Dedifferentiated amniotic fluid mesenchymal stem cell (primary cell): ENCODE measurements around the gene TTYH3.
A peak's percentile ranks its signal among the peaks of the same experiment; 100 is the strongest.

Source experiments
- DNase-seq: peaks from one replicate; pipeline ENCODE4 v3.0.0-alpha.2; 2016; ENCODE audit errors: extremely low spot score

The TTYH3 gene

DNA sequence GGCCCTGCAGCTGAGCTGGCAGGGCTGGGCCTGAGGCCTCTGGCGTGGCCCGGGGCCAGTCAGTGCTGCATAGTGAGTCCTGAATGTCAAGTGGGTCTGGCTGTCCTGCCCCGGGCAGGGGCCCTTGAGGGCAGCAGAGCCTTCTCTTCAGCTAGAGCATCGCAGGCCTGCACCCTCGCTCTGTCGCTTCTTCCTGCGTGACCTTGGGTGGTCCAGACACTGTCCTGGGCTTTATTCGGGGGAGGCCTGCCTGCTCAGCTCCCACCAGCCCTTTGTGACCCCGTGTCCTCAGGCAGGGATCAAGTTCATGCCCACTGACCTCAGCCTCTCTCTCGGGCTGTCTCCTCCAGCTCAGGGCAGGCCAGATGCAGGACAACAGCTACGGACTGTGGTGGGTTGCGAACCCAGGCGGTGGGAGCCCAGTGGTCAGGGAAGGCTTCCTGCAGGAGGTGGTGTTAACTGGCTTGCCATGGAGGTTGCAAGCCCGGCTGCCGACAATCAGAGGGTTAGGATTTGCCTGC is 3.4 kb downstream of the TTYH3 start:
- DNase-seq = no peak

DNA sequence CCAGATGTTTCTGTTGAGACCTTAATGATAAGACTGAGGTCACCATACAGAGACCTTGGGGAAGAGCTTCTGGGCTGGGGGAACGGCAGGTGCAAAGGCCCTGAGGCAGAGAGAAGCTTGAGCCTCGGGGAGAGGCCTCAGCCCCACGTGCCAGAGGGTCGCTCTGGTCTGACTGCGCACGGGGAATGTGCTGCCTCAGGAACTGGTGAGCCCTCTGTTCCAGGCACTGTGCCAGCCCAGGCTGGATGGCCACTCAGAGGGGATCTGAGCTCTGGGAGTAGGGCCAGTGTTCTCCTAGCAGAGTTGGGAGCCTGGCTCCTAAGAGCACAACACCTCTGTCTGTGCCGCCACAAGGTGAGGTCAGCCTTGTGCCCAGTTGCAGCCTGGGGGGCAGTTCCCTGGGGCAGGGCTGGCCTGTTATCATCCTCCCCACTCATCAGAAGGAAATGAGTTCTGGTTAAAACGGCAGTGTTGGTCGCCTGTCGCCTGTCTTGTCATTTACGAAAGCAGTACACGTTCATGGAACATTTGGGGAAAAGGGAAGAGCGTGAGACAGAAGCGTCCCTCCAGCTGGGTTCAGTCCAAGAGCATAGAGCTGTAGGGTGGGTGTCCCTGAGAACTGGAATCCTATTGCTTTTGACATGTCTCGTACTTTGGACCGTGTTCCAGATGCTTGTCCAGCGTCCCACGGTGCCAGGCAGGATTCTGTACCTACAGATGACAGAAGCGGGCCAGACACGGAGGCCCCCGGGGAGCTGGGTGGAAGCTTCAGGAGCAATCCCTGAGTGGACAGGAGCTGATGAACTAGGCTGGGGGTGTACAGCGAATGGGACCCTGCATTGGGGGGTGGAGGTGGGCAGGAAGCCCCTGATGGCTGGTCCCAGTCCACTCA is 4.3 kb downstream of the TTYH3 start:
- no peak for DNase-seq

DNA sequence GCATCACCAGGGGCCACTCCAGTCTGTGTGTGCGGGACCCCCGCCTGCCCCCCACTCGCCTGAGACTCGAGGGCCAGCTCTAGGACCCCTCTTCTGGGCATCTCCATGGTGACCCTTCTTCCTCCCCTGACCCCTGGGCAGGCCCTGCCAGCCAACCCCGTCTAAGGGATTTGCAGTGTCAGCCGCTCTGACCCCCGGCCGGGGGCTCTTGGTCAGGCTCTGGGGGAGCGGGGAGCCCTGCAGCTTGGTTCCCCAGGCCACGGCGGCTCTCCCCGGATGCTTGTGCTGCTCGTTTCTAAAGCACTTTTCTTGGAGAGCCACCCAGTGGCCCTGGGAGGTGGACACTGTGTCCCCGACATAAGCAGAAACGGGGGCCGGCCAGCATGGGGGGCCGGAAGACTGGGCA is 5.3 kb downstream of the TTYH3 start:
- no peak for DNase-seq

DNA sequence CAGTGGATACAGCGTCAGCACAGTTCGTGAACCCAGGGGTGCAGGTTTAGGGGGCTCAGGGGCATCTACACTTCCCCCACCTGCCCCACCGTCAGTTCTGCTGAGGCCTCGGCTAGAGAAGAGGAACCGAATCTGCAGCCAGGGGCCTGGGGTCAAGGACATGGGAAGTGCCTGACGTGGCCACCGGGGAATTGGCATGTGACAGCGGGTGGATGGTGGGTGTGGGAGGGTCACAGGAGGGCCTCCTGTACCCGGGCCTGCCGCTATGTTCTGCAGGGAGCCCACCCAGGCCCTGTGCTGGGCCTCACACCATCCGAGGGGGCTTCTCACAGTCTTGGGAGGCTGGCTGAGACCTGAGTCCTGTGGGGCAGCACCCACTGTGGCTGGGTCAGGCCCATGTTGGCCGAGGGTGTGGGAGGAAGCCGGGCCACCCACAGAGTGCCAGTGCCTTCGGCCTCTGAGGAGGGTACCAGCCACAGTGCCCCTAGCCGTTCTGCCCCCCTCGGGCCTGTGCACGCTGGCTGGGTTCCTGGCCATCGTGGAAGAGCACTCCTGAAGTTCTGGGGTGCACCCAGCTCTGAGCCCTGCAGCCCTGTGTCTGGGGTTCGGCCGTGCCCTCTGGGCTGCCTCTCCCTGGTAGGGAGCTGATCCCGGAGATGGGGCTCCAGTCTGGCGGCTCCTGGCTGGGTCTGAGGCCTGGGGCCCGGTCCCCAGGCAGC is 5.9 kb downstream of the TTYH3 start:
- DNase-seq = no peak

DNA sequence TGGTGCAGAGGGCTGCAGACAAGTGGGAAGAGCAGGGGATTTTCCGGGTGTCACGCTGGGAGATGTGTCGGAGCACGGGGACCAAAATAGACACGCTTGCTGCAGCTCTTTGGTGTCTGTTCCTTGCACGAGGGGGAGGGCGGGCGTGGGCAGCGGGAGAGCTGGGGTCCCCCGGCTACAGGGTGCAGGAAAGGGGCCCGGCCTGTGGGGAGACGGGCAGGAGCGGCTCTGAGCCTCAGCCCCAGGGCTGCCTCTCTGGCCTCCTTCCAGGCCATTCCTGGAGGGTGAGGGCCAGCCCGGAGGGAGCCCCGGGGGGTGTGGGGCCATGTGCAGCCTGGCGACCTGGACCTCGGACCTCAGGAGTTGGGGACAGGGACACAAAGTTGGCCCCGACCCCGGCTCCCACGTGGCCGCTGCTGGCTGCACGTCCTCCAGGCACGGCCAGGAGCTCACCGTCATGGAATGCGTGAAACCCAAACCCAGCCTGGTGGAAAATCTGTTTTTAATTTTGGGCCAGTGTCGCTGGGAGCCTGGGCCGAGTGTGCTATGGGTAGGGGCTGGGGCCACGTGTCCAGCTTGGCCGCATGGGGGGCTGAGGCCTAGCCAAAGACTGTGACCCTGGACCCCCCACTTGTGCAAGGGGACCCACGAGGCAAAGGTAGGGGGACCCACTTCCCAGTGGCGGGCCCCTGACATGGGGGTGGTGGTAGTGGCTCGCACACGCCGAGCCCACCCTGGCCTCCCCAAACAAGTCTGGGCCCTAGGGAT is 6.6 kb downstream of the TTYH3 start:
- DNase-seq = peak; percentile 83

DNA sequence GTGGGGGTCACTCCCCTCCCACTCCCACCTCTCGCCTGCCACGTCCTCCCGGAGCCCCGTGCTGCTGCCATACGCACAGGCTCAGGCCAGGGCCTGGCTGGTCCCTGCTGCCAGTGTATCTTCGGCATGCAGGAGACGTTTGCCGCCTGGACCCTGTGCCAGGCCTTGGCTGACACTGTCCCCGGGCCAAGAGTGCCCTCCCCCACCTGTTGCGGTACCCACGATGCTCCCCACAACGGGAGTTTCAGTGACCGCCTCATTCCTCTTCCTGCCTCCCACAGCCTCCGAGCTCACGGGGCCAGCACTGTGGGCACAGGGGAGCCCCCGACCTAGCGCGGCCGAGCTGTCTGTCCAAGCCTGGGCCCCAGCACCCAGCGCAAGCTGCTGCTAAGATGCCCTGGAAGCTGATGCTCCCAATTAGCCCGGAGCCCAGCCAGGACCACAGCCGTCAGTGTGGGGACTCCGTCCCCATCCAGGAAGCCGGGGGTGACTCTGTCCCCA is 7.4 kb downstream of the TTYH3 start:
- DNase-seq = no peak

DNA sequence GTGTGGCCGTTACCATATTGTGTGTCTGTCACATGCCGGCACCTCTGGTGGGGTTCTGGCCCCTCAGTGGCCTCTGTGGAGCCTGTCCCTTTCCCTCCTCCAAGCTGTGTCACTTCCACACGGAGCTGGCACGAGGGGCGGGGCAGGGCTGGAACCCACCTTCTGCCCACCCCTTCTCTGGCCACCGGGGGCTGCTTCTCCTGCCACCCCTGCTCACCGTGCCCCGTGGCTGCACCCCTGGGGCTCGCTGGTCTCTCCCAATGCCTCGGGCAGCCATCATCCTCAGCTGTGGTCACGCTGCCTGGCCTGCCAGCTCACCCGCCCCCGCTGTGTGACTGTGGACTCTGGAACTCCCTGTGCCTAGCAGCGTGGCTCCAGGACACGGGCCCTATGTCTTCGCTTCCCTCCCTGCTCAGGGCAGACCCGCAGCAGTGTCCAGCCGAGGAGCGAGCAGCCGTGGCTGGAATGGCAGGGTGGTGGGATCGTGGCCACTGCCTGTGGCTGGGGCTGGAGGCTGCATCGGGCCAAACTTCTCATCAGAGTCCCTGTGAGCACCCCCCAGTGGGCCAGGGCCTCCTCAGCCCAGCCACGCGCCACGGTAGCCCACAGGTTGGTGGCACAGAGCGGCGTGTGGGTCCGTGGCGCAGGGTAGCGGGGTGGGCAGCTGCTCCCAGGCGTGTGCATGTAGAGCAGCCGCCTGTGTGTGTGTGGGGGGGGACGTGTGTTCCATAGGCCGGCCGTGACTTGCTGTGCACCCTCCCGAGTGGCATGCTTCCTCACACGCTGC is 8.1 kb downstream of the TTYH3 start:
- no peak for DNase-seq

DNA sequence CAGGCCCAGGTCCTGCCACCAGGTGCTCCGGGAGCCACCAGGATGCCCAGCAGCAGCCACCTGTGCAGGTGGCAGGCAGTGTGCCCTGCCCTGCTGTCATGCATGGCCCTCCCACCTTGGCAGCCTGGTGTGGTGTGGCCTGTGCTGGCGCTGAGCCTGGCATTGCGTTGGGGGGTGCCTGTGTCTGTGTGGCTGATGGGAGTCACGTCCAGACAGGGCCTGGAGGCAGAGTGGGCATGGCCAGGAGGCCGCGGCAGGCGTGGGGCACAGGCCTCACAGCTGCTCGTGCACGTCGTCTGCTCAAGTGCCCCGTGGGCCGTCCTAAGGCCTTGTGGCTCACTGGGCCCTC is 8.7 kb downstream of the TTYH3 start:
- no peak for DNase-seq

DNA sequence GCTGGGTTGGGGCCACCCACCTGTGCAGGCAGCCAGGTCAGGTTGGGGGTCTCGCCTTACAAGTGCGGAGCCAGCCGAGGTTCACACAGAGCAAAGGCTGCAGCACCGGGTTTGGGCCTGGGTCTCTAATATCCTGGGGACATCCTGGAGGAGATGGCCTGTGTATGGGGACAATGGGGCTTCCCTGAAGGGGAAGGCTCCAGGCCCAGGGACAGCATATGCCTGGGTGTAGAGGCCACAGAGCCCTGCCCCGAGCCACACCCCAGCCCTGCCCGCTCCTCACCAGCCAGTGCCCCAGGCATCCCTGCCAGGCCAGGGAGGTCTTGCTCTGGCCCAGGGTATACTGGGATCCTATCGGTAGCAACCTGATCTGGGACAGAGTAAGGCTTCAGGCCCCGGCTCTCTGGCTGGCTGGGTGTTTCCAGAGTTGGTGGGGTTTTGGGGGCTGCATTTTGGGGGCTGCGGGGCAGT is 9.1 kb downstream of the TTYH3 start:
- no peak for DNase-seq

DNA sequence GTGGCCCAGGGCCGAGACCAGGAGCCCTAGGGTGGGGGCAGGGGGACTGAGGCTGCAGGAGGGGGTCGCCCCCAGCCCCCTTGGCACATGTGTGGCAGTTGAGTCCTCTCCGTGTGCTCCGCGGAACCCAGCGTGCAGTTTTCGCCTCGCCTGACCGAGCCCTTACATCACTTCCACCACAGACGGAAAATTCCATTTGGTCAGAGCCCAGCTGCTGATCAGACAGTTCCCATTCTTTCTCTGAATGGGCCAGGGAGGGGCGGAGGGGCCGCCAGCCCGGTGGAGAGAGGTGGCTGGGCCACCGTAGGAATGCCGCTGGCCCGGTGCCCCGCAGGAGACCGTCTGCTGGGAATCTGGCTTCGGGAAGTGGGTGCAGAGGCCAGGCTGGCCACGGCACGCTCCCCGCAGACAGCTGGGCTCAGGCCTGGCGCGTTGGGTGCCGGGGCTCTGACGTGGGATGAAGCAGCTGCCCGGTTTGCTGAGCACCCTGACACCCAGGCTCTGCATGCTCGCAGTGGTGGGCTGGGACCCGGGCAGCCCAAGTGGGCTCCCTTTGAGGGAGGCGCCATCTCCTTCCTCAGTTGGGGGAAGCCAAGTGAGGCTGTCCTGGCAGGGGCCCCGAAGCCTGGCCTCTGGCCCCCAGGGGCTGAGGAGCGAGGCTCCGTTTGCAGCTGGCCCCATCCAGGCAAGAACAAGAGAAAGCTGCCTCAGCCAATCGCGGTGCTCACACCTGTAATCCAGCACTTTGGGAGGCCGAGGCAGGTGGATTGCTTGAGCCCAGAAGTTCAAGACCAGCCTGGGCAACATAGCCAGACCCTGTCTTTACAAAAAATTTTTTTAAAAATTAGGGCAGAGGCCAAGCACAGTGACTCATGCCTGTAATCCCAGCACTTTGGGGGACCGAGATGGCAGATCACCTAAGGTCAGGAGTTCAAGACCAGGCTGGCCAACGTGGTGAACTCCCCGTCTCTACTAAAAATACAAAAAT is 9.9 kb downstream of the TTYH3 start:
- DNase-seq = peak; percentile 95

DNA sequence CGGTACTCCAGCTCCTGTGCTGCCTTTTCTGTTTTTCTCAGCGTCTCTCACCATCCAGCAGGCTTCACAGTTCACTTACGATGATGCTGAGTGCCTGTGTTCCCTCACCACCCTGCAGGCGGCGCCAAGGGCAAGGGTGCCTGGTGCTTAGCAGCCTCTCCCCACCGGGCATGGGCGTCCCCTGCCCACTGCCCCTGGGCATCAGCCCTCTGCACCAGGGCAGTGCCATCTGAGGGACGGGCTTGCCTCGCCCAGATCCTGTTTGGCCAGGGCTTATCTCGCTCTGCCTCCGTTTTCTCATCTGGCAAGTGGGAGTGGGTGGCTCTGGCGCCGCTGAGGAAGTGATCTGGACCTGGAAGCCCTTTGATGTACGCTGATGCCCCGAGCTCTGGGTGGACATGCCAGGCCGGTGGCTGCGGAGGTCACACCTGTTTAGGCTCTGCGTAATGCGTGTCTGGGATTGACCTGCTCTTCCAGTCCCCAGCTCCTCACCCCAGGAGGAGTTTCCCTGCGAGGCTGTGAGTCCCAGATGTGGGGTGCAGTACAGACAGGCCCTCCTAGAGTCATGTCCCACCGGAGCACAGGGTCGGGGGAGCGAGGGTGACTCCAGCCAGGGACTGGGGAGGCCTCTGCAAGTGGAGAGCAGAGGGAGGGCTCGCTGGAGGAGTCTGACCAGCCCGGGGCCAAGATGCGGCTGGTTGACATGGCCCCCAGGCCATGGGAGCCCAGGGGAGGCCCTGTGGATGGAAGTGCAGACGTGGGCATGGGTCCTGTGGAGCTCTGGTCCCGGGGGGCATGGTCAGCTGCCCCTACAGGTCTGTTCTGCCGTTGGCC is 11.8 kb downstream of the TTYH3 start:
- no peak for DNase-seq

DNA sequence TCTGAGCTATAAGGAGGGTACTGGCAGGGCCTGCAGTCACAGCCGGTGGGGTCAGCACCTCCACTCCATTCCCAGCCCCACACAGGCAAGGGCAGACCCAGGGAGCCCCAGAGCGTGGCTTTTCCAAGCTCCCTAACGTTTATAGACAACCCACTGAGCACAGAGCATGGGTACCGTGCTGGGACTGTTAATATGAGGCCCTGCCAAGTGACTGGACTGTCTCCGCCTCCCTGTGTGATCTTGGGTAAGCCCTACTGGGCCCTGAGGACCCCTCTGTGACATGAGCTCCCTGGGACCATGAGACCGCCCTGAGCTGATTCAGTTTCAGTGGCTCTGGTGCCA is 12.4 kb downstream of the TTYH3 start:
- no peak for DNase-seq

DNA sequence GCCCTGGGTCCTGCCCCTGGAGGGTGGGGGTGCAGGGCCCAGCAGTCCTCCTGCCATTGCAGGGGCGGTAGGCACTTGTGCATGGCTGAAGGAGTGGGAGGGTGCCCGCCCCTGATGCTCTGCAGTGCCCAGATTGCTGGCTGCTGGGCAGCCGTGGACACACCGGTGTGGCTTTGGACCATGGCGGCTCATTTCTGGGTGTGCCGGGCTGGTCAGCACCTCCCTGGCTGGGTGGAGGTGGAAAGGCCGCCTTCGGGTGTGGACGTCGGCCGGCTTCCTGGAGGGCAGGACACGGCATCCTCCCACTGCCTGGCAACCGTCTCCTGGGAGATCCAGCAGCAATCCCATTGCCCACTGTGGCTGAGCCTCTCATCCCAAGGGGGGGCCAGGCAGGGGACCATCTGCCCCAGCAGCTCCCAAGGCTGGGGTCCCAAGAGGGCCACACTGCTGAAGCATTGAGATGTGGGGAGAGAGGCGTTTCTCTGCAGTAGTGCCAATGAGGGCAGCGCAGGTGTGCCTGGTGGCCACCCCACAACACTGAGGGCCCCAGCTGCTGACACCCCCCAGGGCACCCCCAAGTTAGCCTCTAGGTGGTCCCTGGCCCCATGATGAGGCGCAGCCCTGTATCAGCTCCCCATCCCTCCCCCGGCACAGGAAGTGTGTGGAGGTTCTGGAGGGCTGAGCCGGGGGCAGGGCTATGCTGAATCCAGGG is 12.9 kb downstream of the TTYH3 start:
- no peak for DNase-seq

DNA sequence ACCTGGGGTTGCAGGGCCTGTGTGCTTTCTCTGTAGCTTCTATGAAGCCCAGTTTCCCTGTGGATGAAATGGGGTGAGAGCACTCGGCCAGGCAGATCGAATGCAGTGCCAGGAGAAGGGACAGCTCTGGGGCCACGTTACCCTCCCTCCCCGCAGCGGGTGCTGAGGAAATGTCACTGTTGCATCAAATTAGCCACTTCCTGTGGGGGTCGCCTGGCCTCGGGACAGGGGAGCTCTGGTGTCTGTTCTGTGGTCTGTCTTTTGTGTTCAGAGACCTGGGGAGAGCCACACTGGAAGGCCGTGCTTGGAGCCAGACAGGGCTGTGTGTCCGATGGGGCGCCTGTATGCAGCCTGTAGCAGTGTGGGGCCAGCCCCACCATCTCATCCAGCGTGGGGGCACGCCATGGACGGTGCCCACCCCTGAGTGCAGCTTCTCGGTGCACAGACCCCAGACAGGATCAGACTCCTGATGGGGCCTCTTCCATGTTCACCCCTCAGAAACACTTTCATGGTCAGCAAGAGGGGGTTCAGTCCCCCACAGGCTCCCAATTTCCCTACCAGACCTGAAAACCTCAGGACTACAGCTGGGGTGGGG is 13.6 kb downstream of the TTYH3 start:
- no peak for DNase-seq

DNA sequence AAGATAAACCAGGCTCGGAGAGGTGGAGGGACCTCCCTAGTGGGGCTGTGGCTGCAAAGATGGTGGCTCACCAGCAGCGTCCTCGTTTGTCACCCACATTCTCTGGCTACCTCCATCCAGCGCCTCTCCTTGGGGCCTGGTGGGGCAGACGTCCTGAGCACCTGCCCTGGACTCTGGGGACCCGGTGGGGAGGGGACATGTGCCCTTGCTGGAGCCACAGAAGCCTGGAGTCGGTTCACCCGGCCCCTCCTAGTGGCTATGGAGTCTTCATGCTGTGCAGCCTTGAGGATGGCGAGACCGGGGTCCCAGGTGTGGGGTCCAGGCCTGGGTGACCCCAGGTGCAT is 14.5 kb downstream of the TTYH3 start:
- no peak for DNase-seq

DNA sequence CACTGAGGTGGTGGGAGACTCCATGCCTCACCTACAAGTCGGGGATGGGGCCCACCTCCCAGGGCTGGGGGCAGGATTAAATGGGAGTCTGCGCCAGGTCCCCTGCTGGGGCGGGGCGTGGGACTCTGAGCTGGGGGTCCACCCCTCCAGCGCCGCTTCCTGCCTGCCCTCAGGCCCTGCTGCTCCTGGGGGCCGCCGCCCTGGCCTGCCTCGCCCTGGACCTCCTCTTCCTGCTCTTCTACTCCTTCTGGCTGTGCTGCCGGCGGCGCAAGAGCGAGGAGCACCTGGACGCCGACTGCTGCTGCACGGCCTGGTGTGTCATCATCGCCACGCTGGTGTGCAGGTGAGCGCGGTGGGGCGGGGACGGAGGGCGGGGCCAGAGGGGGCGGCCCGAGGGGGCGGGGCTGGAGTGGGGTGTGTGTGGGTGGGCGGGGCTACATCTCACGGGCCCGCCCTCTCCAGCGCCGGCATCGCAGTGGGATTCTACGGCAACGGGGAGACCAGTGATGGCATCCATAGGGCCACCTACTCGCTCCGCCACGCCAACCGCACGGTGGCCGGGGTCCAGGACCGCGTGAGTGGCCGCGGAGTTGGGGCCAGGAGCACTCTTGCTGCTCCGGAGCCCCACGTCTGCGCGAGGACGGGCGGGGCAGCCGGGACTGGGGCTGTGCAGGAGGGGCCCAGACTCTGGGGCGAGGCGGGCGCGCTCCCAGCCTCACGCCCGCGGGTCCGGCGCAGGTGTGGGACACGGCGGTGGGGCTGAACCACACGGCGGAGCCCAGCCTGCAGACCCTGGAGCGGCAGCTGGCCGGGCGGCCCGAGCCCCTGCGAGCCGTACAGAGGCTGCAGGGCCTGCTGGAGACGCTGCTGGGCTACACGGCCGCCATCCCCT is 15.1 kb downstream of the TTYH3 start:
- no peak for DNase-seq

DNA sequence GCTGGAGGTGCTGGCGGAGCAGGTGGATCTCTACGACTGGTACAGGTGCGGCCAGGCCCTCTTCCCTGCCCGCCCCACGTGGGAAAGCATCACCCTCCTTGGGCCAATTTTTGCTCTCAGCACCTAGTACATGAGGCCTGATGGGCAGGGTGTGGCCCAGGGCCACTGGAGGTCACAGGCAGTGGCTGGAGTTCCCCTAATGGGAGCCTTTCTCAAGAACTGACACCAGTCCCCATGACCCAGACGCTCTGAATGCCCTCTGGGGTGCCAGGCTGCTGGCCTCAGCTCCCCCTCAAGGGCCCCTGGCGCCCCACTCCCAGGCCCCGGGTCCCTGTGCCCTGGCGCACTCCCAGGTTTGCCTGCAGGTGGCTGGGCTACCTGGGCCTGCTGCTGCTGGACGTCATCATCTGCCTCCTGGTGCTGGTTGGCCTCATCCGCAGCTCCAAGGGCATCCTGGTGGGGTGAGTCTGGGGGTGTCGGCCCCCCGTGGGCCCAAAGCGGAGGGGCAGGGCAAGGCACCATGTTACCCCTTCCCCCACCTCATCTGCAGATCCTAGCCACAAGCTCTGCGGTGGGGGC is 15.9 kb downstream of the TTYH3 start:
- no peak for DNase-seq
